Activated naive CD4-positive, alpha-beta T cell treated with anti-CD3 and anti-CD28 coated beads, Interleukin-2, amount 10 ng/mL, durations not matched to agents 7 days and 5 days (primary cell): Measurements from ENCODE around the gene PRSS57.
A peak's percentile ranks its signal among the peaks of the same experiment; 100 is the strongest.

Experiments used
- CTCF ChIA-PET: fragments of 350-600 bp; sonication (Branson Sonifier 250); formaldehyde crosslinking; loops from one replicate; lab custom pipeline; 2021; ENCODE audit warnings: antibody characterized with exemption; lab: Charles Lee
- DNase-seq: peaks from one replicate; pipeline ENCODE4 v3.0.0-alpha.2; 2020
- H3K27ac Mint-ChIP-seq: one replicate; pipeline ENCODE4 v1.8.0; 2021; ENCODE audit warnings: mild to moderate bottlenecking, moderate library complexity, mixed read lengths
- H3K27me3 Mint-ChIP-seq: one replicate; pipeline ENCODE4 v1.8.0; 2021; ENCODE audit warnings: mild to moderate bottlenecking, mixed read lengths
- H3K36me3 Mint-ChIP-seq: one replicate; pipeline ENCODE4 v1.8.0; 2021; ENCODE audit warnings: mixed read lengths
- H3K4me1 Mint-ChIP-seq: one replicate; pipeline ENCODE4 v1.8.0; 2021; ENCODE audit warnings: mixed read lengths
- H3K4me3 Mint-ChIP-seq: one replicate; pipeline ENCODE4 v1.8.0; 2021; ENCODE audit warnings: mild to moderate bottlenecking, moderate library complexity, mixed read lengths
- H3K9me3 Mint-ChIP-seq: one replicate; pipeline ENCODE4 v1.8.0; 2021; ENCODE audit warnings: mixed read lengths

PRSS57 gene

GRCh38 chr19:640161-640558 lies 55.1 kb downstream of the PRSS57 start:
- H3K36me3 Mint-ChIP-seq, result peaks cover 2% of the 10 kb centered on the region
- no peak overlapping the region for H3K4me3 Mint-ChIP-seq
- peaks cover 12% of the 10 kb centered on the region for H3K27me3 Mint-ChIP-seq
- DNase-seq, result no peak
- H3K9me3 Mint-ChIP-seq, result no peaks in the 10 kb centered on the region
- no peak overlapping the region for H3K27ac Mint-ChIP-seq
- peaks cover 10% of the 10 kb centered on the region for H3K4me1 Mint-ChIP-seq
- CTCF ChIA-PET, result no interaction called here

DNA sequence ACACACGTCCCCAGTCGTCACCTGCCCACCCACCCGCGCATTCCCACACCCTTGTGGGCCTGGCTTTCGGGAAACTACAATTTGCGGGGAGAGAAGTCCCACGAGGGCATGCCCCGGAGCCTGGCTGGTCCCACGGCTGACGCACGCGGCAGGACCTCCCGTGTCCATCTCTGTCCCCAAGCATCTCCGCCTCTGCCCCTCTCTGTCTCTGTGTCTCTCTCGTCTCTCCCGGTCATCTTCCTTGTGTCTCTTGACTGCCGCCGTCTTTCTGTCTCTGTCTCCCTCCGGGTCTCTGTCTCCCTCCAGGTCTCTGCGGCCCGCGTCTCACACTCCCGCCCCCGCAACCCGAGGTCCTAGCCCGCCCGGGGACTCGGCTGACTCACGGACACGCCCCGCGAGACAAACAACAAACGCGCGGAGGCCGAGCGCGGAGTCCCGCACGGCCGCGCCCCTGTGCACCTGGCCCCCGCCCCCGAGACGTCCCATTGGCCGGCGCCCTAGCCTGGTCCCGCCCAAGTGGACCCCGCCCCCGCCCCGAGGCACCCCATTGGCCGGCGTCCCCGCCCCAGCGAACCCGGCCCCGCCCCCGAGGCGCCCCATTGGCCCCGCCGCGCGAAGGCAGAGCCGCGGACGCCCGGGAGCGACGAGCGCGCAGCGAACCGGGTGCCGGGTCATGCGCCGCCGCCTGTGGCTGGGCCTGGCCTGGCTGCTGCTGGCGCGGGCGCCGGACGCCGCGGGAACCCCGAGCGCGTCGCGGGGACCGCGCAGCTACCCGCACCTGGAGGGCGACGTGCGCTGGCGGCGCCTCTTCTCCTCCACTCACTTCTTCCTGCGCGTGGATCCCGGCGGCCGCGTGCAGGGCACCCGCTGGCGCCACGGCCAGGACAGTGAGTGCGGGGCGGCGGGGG lies 55.7 kb downstream of the PRSS57 start, which contains the start of gene FGF22:
Gene FGF22, plus strand, starts transcription at position 627 of the 908 bp plus-strand sequence. Its CDS starts 47 bp downstream, at position 674.
- Mint-ChIP-seq H3K9me3 (no peaks in the 10 kb centered on the region), H3K36me3 (no peaks in the 10 kb centered on the region), H3K27me3 (peaks cover 12% of the 10 kb centered on the region), H3K4me1 (peaks cover 10% of the 10 kb centered on the region), H3K4me3 (peak within 1 kb of the TSS; percentile 76), H3K27ac (peak within 1 kb of the TSS; percentile 55)
- CTCF ChIA-PET, result no interaction called here
- peak; percentile 97 for DNase-seq

DNA sequence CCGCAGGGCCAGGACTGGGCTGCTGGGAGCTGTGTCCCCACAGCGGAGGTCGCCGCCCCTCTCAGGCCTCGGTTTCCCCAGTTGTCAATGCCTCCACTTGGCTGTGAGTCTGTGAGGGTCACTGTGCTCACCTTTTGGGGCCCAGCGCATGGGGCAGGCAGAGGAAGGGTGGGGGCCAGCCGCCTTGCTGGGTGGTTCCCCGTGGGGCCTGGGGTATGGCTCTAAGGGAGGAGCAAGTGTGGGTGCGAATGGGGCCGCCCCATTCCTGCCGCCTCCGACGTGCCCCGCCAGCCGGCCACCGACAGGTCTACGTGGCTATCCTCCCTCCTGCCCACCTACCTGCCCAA lies 56.4 kb downstream of the PRSS57 start:
- H3K4me3 Mint-ChIP-seq, result peak overlapping the region; percentile 76
- DNase-seq, result no peak
- peaks cover 16% of the 10 kb centered on the region for H3K27me3 Mint-ChIP-seq
- H3K36me3 Mint-ChIP-seq, result no peaks in the 10 kb centered on the region
- no peak overlapping the region for H3K27ac Mint-ChIP-seq
- H3K4me1 Mint-ChIP-seq, result peaks cover 16% of the 10 kb centered on the region
- no peaks in the 10 kb centered on the region for H3K9me3 Mint-ChIP-seq
- CTCF ChIA-PET, result no interaction called here
